Thoracic aorta (tissue), 2 donors: ENCODE results near the gene TMEM258. TPM values are rescaled to one million over a fixed set of nuclear protein-coding genes. Genes with fewer than 3 reads are reported as not detected.

Experiments
- ATAC-seq: fragments of 150-250 bp; one replicate; pipeline ENCODE4 v1.8.0; 2017; ENCODE audit warnings: low read depth; ENCODE audit not compliant: insufficient number of reproducible peaks, low FRiP score
- DNase-seq: peaks from one replicate; pipeline ENCODE4 v3.0.0-alpha.2; 2020; ENCODE audit warnings: low spot score
- H3K27ac ChIP-seq, 2 donors: fragments of 200-600 bp; sonication (generic); 1 replicate in 1 of 2; 2 replicates in 1 of 2; pipeline ENCODE4 v1.5.1; 2016; ENCODE audit warnings: mild to moderate bottlenecking in 2 of 2, moderate library complexity in 2 of 2
- H3K27me3 ChIP-seq: fragments of 200-600 bp; sonication (generic); replicated peaks from 2 replicates; pipeline ENCODE4 v1.6.0; 2016; ENCODE audit warnings: mild to moderate bottlenecking; ENCODE audit not compliant: insufficient read depth
- H3K36me3 ChIP-seq: fragments of 200-600 bp; sonication (generic); one replicate; pipeline ENCODE4 v1.5.1; 2016
- H3K4me1 ChIP-seq, 2 donors: fragments of 200-600 bp; sonication (generic); 1 replicate in 1 of 2; 2 replicates in 1 of 2; pipeline versions ENCODE4 v1.5.1 to v1.6.0; 2016; ENCODE audit warnings: low read depth in 2 of 2, mild to moderate bottlenecking in 1 of 2; ENCODE audit not compliant: control insufficient read depth in 1 of 2
- H3K4me3 ChIP-seq: fragments of 200-600 bp; sonication (generic); 2 replicates; pipeline ENCODE4 v1.5.1; 2016; ENCODE audit warnings: mild to moderate bottlenecking
- H3K9me3 ChIP-seq: fragments of 200-600 bp; sonication (generic); 2 replicates; pipeline ENCODE4 v1.5.1; 2016
- total RNA-seq, 2 donors: library from RNA; depleted of rRNA; stranded (reverse); fragments of >200 nt; gene quantifications; one replicate each; pipeline versions ENCODE4 v1.1.0 to v1.2.3, GENCODE V29; 2016
- TF ChIP-seq, protein P1 (sequence below): fragments of 200-600 bp; sonication (generic); IDR thresholded peaks from one replicate; pipeline ENCODE4 v1.5.1; 2019; ENCODE audit warnings: antibody characterized with exemption

Gene TMEM258
- total RNA-seq, 2 donors from 2014 or later: 17.3 to 63.6 TPM

DNA sequence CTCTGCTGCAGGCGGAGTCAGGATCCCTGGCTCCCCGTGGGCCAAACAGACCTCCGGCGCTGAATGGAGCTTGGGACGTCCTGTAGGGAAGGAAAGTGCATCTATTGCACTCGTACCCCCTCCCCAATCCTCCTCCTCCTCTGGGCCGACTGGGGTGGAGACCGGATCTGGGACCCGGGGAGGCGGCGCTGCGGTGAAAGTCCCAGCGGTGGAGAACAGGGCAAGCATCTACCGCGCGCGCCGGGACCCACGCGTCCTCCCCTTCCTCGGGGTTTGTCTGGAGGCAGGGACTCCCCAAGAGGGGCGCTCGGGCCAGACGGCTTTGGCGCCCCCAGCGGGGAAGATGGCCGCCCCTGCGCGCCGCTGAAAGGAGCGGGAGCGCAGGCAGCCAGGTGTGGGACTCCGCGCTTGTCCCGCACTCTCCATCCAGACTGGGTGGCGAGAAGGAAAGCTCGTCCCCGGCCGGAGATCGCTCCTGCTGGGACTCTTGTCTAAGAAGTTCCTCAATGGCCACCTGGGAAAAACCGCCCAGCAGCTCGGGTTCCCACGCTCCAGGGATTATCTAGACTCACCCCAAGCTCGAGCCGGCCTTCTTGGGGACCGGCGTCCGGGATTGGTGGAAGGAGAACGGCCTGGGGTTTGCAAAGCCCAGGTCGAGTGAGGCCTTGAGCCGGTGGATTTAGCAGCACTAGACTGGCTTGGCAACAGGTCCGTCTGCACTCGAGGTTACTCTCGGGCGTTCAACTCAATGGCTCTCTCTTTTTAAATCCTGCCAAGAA, 36.4 kb upstream of the TMEM258 start:
- Histone ChIP-seq H3K4me1 (peaks cover 16 to 50% of the 10 kb centered on the region in 2 donors), H3K36me3 (no peaks in the 10 kb centered on the region), H3K27me3 (no peaks in the 10 kb centered on the region), H3K4me3 (peak overlapping the region; percentile 85), H3K9me3 (no peaks in the 10 kb centered on the region), H3K27ac (peak overlapping the region; percentile 86 to 95)
- ATAC-seq: no peak
- DNase-seq: no peak
- TF ChIP-seq, protein P1, sequence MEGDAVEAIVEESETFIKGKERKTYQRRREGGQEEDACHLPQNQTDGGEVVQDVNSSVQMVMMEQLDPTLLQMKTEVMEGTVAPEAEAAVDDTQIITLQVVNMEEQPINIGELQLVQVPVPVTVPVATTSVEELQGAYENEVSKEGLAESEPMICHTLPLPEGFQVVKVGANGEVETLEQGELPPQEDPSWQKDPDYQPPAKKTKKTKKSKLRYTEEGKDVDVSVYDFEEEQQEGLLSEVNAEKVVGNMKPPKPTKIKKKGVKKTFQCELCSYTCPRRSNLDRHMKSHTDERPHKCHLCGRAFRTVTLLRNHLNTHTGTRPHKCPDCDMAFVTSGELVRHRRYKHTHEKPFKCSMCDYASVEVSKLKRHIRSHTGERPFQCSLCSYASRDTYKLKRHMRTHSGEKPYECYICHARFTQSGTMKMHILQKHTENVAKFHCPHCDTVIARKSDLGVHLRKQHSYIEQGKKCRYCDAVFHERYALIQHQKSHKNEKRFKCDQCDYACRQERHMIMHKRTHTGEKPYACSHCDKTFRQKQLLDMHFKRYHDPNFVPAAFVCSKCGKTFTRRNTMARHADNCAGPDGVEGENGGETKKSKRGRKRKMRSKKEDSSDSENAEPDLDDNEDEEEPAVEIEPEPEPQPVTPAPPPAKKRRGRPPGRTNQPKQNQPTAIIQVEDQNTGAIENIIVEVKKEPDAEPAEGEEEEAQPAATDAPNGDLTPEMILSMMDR: peak; percentile 43

- peak overlapping the region; percentile 85 for H3K4me3 ChIP-seq
- DNase-seq (no peak), ATAC-seq (no peak)
- H3K27ac ChIP-seq: peak overlapping the region; percentile 86 to 95
- no peaks in the 10 kb centered on the region for H3K36me3 ChIP-seq
- no peaks in the 10 kb centered on the region for H3K9me3 ChIP-seq
- no peaks in the 10 kb centered on the region for H3K27me3 ChIP-seq
- TF ChIP-seq, protein P1: no peak
- H3K4me1 ChIP-seq: peaks cover 13 to 45% of the 10 kb centered on the region in 2 donors
Observed at GRCh38 chr11:61828379-61828628, 35.9 kb upstream of the TMEM258 start.

DNA sequence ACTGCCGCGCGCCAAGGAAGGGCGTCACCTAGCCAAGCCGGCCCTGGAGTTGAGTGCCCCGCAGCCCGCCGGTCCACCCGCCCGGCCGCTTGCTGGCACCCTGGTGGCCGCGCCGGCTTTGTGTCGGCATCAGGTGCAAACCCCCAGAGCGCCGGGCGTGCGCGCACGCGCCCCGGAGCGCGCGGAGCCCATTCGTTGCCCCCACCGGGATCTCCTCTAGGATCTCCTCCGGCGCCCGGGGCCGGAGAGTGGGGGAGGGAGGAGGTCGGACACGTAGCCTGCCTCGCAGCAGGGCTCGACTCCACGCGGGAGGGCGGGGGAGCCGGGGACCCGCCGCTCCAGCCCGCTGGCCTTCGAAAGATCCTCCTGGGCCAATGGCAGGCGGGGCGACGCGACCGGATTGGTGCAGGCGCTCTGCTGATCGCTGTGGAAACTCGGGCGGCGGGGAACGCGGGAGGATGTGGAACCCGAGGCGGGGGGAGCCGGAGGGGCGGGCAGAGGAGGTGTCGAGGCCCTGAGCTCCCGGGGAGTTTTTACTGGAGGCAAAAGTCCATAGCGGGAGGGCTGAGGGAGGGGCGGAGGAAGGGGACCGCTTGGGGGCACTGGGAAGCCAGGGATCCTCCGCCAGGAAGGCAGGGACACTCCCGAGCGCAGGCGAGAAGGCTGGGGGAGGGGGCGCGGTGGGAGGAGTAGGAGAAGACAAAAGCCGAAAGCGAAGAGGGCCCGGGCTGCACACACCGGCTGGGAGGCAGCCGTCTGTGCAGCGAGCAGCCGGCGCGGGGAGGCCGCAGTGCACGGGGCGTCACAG, 35.4 kb upstream of the TMEM258 start, which contains the start of gene FADS2:
FADS2 (plus strand) TSS at position 730 of the 808 bp plus-strand sequence. CDS start 91 bp downstream, outside the sequence.
- DNase-seq (peak; percentile 78), ATAC-seq (peak; percentile 67)
- Histone ChIP-seq H3K27me3 (no peaks in the 10 kb centered on the region), H3K4me1 (peaks cover 13 to 39% of the 10 kb centered on the region in 2 donors), H3K27ac (peak within 1 kb of the TSS; percentile 86 to 95), H3K9me3 (no peaks in the 10 kb centered on the region), H3K4me3 (peak within 1 kb of the TSS; percentile 85), H3K36me3 (no peaks in the 10 kb centered on the region)
- TF ChIP-seq, protein P1: peak; percentile 23

DNA sequence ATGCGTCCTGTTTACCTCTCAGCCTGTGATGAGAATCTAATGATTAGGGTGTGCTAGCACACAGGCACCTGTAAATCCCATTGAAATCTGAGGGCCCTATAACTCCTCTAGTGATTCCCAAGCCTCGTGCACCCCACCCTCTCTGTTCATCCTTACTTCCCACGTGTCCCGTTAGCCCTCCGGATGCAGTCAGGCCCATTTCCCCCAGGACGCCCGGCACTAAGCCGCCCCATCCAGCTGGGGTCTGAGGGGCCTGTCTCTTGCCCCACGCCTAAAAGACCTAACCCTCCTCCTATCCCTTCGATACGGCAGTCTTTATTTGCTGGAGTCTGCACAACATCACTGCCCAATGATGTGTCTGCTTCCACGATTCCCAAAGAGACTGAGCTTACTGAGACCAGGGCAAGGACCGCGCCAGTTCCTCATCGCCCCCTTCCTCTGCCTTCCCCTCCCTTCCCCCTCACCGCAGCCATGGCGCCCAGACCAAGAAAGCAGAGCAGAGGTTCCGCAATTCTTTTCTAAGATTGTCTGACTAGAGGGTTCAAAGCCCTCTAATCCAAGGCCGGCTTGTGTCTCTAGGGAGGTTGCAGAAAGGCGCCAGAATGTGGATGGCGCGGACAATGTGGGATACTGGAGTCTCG, 34.7 kb upstream of the TMEM258 start:
- Histone ChIP-seq H3K4me1 (peaks cover 13 to 32% of the 10 kb centered on the region in 2 donors), H3K9me3 (no peaks in the 10 kb centered on the region), H3K36me3 (no peaks in the 10 kb centered on the region), H3K27me3 (no peaks in the 10 kb centered on the region), H3K4me3 (peak overlapping the region; percentile 85), H3K27ac (peak overlapping the region; percentile 86 to 95)
- TF ChIP-seq, protein P1: no peak
- DNase-seq: no peak
- no peak for ATAC-seq

GRCh38 chr11:61820174-61820573, 27.8 kb upstream of the TMEM258 start:
- peak overlapping the region; percentile 56 to 86 for H3K27ac ChIP-seq
- no peaks in the 10 kb centered on the region for H3K36me3 ChIP-seq
- no peaks in the 10 kb centered on the region for H3K9me3 ChIP-seq
- no peak overlapping the region for H3K4me3 ChIP-seq
- peaks cover 13 to 28% of the 10 kb centered on the region in 2 donors for H3K4me1 ChIP-seq
- no peak for ATAC-seq
- no peak for DNase-seq
- no peaks in the 10 kb centered on the region for H3K27me3 ChIP-seq
- TF ChIP-seq, protein P1: no peak
